Hepatocyte (in vitro differentiated cells): ENCODE results near the gene SIRT7.

Experiments used
- CTCF ChIP-seq: fragments of 200-600 bp; sonication (generic); IDR thresholded peaks from 2 replicates; pipeline ENCODE4 v1.5.1; 2016; ENCODE audit warnings: antibody characterized with exemption, mild to moderate bottlenecking; ENCODE audit not compliant: poor library complexity
- EZH2 ChIP-seq: fragments of 200-600 bp; sonication (generic); IDR thresholded peaks from 2 replicates; pipeline ENCODE4 v1.6.1; 2016; ENCODE audit warnings: antibody characterized with exemption, mild to moderate bottlenecking, borderline replicate concordance
- EZH2phosphoT487 ChIP-seq: fragments of 200-600 bp; sonication (generic); IDR thresholded peaks from one replicate; pipeline ENCODE4 v1.6.1; 2018; ENCODE audit warnings: antibody characterized with exemption, mild to moderate bottlenecking, low read depth, moderate library complexity; ENCODE audit not compliant: unreplicated experiment, severe bottlenecking

DNA sequence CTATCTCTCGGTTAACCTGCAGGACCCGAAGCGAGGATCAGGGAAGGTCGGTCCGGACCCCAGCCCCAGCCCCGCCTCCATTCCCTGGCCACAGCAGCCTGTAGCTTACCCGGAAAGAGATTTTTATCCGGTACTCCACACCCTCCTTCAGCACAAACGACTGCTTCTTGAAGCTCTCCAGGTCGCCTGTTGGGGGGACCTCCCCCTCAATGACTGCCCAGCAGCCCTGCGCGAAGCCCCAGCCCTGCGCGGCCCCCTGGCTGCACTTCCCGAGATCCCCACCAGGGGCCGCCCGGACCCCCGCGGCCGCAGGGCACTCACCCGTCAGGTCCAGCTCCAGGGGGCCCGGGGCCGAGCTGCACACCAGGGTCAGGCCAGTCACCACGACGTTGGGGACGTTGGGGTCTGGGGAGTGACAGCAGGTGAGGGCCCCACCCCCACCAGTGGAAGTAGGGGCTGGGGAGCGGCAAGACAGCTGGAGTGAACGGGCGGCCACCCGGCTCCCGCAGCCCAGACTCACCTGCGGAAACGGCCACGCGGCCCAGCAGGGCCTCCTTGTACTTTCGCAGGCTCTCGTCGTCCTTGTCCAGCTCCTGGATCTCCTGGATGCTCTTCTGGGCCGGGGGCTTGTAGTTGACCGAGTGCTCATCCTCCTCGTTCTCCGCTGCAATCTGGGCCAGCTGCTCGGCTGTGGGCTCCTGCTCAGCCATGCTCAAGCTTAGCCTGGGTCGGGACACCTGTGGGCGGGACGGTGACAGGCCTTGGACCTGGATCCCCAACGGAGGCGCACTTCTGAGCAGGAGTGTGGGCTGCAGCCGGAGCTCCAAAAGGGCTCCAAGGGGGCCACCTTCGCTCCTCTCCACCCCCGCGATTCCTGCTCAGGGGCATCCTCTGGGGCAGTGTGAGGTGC is 48.5 kb downstream of the SIRT7 start:
- peak; percentile 69 for TF ChIP-seq CTCF
- no peak for TF ChIP-seq EZH2
- TF ChIP-seq EZH2phosphoT487 = no peak
